ENCODE data around the gene GPAM.
A peak's percentile ranks its signal among the peaks of the same experiment; 100 is the strongest.
"Not testable (repeated sequence)": the region's sequence is repeated elsewhere in the genome, so short reads cannot be mapped to it uniquely, and the experiment has no call there.

GPAM gene

GRCh38 chr10:112126901-112127300, 56.7 kb downstream of the GPAM start:
- no peak for DNase-seq

GRCh38 chr10:112126172-112126571, 57.4 kb downstream of the GPAM start:
- no peak for DNase-seq

- no peak for DNase-seq
Observed at GRCh38 chr10:112124866-112125265, 58.7 kb downstream of the GPAM start.

GRCh38 chr10:112122827-112123226, 60.7 kb downstream of the GPAM start:
- no peak for DNase-seq

- DNase-seq, result no peak
Observed at GRCh38 chr10:112120491-112120890, 63.1 kb downstream of the GPAM start.

GRCh38 chr10:112115781-112116385, 67.7 kb downstream of the GPAM start:
- DNase-seq, result peak; percentile 30

- not testable (repeated sequence) for DNase-seq
Observed at GRCh38 chr10:112109779-112110178, 73.8 kb downstream of the GPAM start.
